Panc1 (cell line): ENCODE results near the gene TTC28. TPM values are rescaled to one million over a fixed set of nuclear protein-coding genes. Genes with fewer than 3 reads are reported as not detected.

Experiments used
- ATAC-seq: fragments of 200-7000 bp; cut with Tn5 transposase; 2 replicates; pipeline ENCODE4 v1.9.1; 2020; ENCODE audit warnings: mild to moderate bottlenecking, moderate library complexity
- BruUV-seq: library from RNA; stranded (reverse); fragments of 400-500 nt; replicated peaks from 2 replicates; lab custom pipeline; 2021; lab: Mats Ljungman, UMichigan
- CTCF ChIA-PET: fragments of 300-600 bp; sonication (Branson Sonifier 250); formaldehyde crosslinking; loops from one replicate; lab custom pipeline; 2022; ENCODE audit warnings: antibody characterized with exemption; lab: Charles Lee
- POLR2A ChIA-PET: fragments of 300-600 bp; sonication (Branson Sonifier 250); formaldehyde crosslinking; loops from one replicate; lab custom pipeline; 2022; ENCODE audit warnings: antibody characterized with exemption; lab: Charles Lee
- DNase-seq: peaks from one replicate; pipeline ENCODE4 v3.0.0-alpha.2; 2010; ENCODE audit warnings: low read depth, low spot score
- H3K27ac ChIP-seq: 2 replicates; pipeline ENCODE4 v1.5.1; 2011; ENCODE audit warnings: mild to moderate bottlenecking, low read length, inconsistent platforms
- H3K27me3 ChIP-seq: fragments of 200-500 bp; sonication (Bioruptor generic); 2 replicates; pipeline ENCODE4 v1.6.0; 2014; ENCODE audit warnings: low read length, inconsistent platforms; ENCODE audit not compliant: control insufficient read depth, insufficient read depth
- H3K36me3 ChIP-seq: fragments of 200-500 bp; sonication (Bioruptor generic); 2 replicates; pipeline ENCODE4 v1.5.1; 2014; ENCODE audit warnings: inconsistent platforms, mild to moderate bottlenecking, low read length, moderate library complexity; ENCODE audit not compliant: control insufficient read depth, insufficient read depth
- H3K4me1 ChIP-seq: 2 replicates; pipeline ENCODE4 v1.5.1; 2011; ENCODE audit warnings: inconsistent platforms, mild to moderate bottlenecking, low read length, moderate library complexity; ENCODE audit not compliant: control insufficient read depth, insufficient read depth
- H3K4me3 ChIP-seq, 2 experiments: 2 replicates each; pipeline ENCODE4 v1.5.1; 2011 to 2012; ENCODE audit warnings: low read depth in 2 of 2, low read length in 2 of 2, mild to moderate bottlenecking in 2 of 2, inconsistent platforms in 1 of 2, moderate library complexity in 1 of 2
- H3K9me3 ChIP-seq: fragments of 200-500 bp; sonication (Bioruptor generic); 2 replicates; pipeline ENCODE4 v1.5.1; 2014; ENCODE audit warnings: low read depth, mild to moderate bottlenecking, inconsistent platforms, low read length, moderate library complexity; ENCODE audit not compliant: control insufficient read depth, insufficient read depth
- POLR2AphosphoS5 ChIP-seq: IDR thresholded peaks from 2 replicates; pipeline ENCODE4 v1.6.1; 2012; ENCODE audit warnings: mild to moderate bottlenecking, low read depth, low read length, moderate library complexity
- SIN3A ChIP-seq: IDR thresholded peaks from 2 replicates; pipeline ENCODE4 v1.6.1; 2012; ENCODE audit warnings: low read depth, mild to moderate bottlenecking, low read length, moderate library complexity, borderline replicate concordance; ENCODE audit not compliant: insufficient read depth
- TCF7L2 ChIP-seq: IDR thresholded peaks from 2 replicates; pipeline ENCODE4 v1.6.1; 2011; ENCODE audit warnings: mild to moderate bottlenecking, low read depth, low read length, inconsistent platforms
- in situ Hi-C: cut with HindIII; loops from 2 replicates; pipeline ENCODE4 v1.10.0; 2016; ENCODE audit warnings: low sequenced_read_pairs, low pct_unique_long_range_greater_than_20kb
- intact Hi-C: fragments of 100-400 bp; cut with micrococcal nuclease; formaldehyde crosslinking; loops from one replicate; pipeline ENCODE4 v1.10.0; 2022; ENCODE audit not compliant: unreplicated experiment
- total RNA-seq: library from RNA; stranded (reverse); gene quantifications from one replicate; pipeline ENCODE4 v1.2.1, GENCODE V29; 2021; ENCODE audit not compliant: unreplicated experiment
- TF ChIP-seq, protein P1 (sequence below), 2 experiments: IDR thresholded peaks; 2 replicates each; pipeline ENCODE4 v1.6.1; 2011 to 2012; ENCODE audit warnings: low read depth in 2 of 2, control low read depth in 1 of 2, low read length in 1 of 2, mild to moderate bottlenecking in 1 of 2, moderate library complexity in 1 of 2; ENCODE audit not compliant: insufficient read depth in 1 of 2
- TF ChIP-seq, protein P2 (sequence below): fragments of 450-650 bp; IDR thresholded peaks from 2 replicates; pipeline ENCODE4 v1.5.1; 2017; ENCODE audit warnings: mild to moderate bottlenecking

TTC28 gene
- total RNA-seq, 1 experiment from 2014 or later = 24.8 TPM

DNA sequence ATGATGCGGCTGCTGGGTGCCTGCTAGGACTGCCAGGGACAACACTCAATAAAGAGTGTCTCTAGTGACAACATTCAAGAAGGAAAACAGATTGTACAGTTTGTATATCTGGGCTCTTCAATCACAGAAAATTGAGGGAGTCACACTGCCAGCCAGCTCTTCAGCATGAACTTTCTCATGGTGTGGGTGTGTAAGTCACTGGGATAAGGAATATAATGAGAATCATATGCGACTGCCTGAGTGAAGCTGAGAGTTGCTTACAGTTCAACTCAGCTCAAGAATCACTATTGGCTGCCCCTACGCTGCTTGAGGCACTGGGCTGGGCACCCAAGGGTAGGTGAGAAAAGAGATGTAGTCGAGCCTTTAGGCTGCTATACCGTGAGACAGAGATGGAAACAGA lies 432.5 kb downstream of the TTC28 start:
- H3K27ac ChIP-seq = no peak overlapping the region
- DNase-seq = no peak
- in situ Hi-C loops (no loop called here), intact Hi-C loops (no loop called here)
- no peak overlapping the region for H3K4me3 ChIP-seq
- ATAC-seq = no peak
- POLR2A ChIA-PET = no interaction called here
- TF ChIP-seq SIN3A = no peak
- TF ChIP-seq, protein P1, sequence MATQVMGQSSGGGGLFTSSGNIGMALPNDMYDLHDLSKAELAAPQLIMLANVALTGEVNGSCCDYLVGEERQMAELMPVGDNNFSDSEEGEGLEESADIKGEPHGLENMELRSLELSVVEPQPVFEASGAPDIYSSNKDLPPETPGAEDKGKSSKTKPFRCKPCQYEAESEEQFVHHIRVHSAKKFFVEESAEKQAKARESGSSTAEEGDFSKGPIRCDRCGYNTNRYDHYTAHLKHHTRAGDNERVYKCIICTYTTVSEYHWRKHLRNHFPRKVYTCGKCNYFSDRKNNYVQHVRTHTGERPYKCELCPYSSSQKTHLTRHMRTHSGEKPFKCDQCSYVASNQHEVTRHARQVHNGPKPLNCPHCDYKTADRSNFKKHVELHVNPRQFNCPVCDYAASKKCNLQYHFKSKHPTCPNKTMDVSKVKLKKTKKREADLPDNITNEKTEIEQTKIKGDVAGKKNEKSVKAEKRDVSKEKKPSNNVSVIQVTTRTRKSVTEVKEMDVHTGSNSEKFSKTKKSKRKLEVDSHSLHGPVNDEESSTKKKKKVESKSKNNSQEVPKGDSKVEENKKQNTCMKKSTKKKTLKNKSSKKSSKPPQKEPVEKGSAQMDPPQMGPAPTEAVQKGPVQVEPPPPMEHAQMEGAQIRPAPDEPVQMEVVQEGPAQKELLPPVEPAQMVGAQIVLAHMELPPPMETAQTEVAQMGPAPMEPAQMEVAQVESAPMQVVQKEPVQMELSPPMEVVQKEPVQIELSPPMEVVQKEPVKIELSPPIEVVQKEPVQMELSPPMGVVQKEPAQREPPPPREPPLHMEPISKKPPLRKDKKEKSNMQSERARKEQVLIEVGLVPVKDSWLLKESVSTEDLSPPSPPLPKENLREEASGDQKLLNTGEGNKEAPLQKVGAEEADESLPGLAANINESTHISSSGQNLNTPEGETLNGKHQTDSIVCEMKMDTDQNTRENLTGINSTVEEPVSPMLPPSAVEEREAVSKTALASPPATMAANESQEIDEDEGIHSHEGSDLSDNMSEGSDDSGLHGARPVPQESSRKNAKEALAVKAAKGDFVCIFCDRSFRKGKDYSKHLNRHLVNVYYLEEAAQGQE (IDR thresholded peaks at IDR 0.05; ENCODE audit: insufficient read depth in 1 of 2, low read depth in 2 of 2, low read length in 1 of 2) = no peak
- TF ChIP-seq POLR2AphosphoS5 = no peak
- TF ChIP-seq TCF7L2 = no peak
- TF ChIP-seq, protein P2, sequence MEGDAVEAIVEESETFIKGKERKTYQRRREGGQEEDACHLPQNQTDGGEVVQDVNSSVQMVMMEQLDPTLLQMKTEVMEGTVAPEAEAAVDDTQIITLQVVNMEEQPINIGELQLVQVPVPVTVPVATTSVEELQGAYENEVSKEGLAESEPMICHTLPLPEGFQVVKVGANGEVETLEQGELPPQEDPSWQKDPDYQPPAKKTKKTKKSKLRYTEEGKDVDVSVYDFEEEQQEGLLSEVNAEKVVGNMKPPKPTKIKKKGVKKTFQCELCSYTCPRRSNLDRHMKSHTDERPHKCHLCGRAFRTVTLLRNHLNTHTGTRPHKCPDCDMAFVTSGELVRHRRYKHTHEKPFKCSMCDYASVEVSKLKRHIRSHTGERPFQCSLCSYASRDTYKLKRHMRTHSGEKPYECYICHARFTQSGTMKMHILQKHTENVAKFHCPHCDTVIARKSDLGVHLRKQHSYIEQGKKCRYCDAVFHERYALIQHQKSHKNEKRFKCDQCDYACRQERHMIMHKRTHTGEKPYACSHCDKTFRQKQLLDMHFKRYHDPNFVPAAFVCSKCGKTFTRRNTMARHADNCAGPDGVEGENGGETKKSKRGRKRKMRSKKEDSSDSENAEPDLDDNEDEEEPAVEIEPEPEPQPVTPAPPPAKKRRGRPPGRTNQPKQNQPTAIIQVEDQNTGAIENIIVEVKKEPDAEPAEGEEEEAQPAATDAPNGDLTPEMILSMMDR = no peak
- H3K4me1 ChIP-seq = no peaks in the 10 kb centered on the region
- H3K9me3 ChIP-seq = no peaks in the 10 kb centered on the region
- H3K36me3 ChIP-seq = no peaks in the 10 kb centered on the region
- BruUV-seq = no TSS peak
- CTCF ChIA-PET = interaction anchor here (0.7 kb wide), 1 partner anchor 19 kb away, joined by 3 read pairs; no protein-coding TSS in a partner anchor
- no peaks in the 10 kb centered on the region for H3K27me3 ChIP-seq

DNA sequence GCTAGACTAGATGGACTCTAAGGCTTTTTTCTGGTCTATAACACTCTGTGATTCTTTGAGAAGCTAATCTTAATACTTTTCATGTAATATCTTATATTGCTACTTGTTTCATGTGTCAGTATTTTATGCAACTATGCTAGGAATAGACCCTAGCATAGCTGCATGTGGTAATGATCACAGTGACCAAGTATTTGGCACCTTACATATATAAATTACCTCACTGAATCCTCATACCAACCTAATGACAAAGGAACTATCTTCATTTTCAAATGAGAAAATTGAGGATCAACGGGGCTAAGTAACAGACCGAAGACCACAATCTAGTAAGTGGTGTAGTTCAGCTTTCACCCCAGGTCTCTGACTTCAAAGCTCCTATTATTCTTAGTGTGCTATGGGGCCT lies 433.2 kb downstream of the TTC28 start:
- POLR2A ChIA-PET = no interaction called here

DNA sequence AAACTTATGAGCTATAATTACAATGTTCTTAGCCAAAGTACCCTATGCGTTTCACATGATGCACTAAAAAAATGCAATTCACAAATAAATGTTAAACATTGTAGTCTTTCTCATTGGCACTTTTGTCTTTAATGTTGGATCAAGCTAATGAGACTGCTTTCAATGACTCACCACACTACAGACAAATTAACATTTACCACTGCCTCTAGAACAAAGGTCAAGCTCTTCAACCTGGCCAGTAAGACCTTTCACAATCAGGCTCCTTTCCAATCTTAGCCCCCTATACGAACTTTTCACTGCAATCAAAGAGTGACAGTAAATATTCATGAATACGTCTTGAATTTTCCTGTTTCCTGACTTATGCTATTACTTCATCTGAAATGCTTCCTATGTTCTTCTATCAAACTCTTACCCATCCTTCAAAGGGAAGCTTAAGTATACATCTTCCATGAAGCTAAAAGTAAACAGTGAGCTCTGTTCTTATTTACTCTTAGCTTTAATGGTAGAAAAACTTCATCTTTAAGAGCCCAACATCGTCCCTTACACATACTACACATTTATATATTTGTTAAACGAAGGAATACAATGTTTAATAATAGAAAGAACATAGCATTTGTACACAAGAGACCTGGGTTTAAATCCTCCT lies 433.9 kb downstream of the TTC28 start:
- no TSS peak for BruUV-seq
- Histone ChIP-seq H3K4me3 (no peak overlapping the region), H3K27me3 (no peaks in the 10 kb centered on the region), H3K36me3 (no peaks in the 10 kb centered on the region), H3K27ac (no peak overlapping the region), H3K9me3 (no peaks in the 10 kb centered on the region), H3K4me1 (no peaks in the 10 kb centered on the region)
- ChIA-PET CTCF (interaction anchor here (0.6 kb wide), 1 partner anchor 9 kb away, joined by 9 read pairs; no protein-coding TSS in a partner anchor), POLR2A (no interaction called here)
- intact Hi-C loops = no loop called here
- in situ Hi-C loops = no loop called here
- TF ChIP-seq, protein P2 = no peak
- TF ChIP-seq SIN3A (no peak), TCF7L2 (no peak), POLR2AphosphoS5 (no peak)
- TF ChIP-seq, protein P1 (IDR thresholded peaks at IDR 0.05; ENCODE audit: insufficient read depth in 1 of 2, low read depth in 2 of 2, low read length in 1 of 2) = no peak
- ATAC-seq = no peak
- DNase-seq = no peak

More for the DNA sequence above, 433.2 kb downstream of the TTC28 start:
- no peaks in the 10 kb centered on the region for H3K27me3 ChIP-seq
- intact Hi-C loops (no loop called here), in situ Hi-C loops (no loop called here)
- CTCF ChIA-PET = no interaction called here
- TF ChIP-seq POLR2AphosphoS5 = no peak
- ATAC-seq = no peak
- no peak overlapping the region for H3K4me3 ChIP-seq
- BruUV-seq = no TSS peak
- H3K4me1 ChIP-seq = no peaks in the 10 kb centered on the region
- H3K27ac ChIP-seq = no peak overlapping the region
- no peaks in the 10 kb centered on the region for H3K9me3 ChIP-seq
- H3K36me3 ChIP-seq = no peaks in the 10 kb centered on the region
- DNase-seq = no peak
